KG1 (cell line): Measurements from ENCODE around the gene FAT2.

Experiments used
- DNase-seq: peaks from one replicate; lab custom pipeline; 2025; lab: John Stamatoyannopoulos, UW

Gene FAT2

DNA sequence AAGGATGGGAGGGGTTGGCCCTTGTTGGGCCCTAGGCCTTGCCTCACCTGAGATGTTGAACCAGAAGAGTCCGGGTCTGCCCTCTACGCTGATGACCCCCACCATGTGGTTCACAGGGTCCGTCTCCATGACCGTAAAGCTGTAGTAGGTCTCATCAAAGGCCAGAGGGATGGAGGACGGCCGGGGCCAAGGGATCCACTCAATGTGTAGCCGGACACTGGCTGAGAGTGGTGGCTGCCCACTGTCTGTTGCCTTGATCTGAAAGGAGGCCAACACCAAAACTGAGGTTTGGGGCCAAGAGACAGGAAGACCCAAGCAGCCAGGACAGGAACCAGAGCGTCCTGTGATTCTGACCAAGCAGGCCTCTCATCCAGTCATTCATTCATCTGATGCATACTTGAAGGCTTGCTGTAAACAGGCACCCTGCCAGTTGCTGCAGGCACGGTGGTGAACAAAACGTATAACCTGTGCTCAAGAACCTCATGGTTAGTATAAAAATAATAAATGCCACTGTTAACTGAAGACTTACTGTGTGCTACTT is 37.9 kb downstream of the FAT2 start:
- DNase-seq: no peak

DNA sequence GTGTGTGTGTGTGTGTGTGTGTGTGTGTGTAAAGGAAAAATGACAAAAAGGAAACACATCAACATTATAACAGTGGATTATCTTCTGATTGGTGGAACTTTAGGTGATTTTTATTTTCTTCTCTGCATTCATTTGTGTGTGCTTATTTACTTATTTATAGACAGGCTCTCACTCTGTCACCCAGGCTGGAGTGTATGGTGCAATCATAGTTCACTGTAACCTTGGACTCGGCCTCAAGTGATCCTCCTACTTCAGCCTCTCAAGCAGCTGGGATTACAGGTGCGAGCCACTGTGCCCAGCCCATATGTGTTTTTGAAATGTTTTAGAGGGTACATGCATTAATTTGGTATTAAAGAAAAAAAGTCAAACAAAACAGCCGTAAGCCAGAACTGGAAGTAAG is 39.1 kb downstream of the FAT2 start:
- DNase-seq: no peak

DNA sequence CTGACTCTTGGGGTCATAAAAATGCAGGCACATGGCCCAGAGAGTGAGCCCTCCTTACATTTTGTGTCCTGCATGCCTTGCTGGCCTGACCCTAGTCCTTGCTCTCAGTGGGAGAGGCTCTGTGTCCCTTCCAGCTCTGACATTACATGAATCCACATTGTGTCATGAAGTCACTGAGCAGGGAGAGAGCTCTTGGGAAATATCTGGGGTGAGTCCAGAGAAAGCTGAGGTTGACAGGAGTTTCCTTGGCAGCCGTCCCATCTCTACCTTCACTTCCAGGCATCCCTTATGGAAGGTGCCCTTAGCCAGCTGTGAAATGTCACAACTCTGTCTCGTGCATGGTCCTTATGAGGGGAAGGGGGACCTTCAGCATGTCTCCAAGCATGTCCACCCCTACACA is 41.0 kb downstream of the FAT2 start:
- DNase-seq: no peak

DNA sequence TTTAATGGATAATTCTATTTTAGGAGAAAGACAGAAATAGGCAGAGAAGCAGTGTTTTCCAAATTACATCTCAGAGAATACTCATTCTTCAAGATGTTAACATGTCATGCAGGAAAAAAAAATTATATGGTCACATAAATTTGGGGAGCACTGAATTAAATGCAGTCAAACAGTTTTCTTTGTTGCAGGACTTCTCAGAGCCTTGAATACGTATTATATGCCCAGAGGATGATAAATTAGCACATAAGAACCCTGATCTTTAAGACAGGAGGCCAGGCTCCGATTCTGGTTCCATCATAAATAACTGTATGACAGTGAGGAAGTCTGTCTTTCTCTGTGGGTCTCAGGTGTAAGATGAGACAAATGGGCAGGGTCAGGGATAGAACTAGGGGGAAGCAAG is 41.4 kb downstream of the FAT2 start:
- DNase-seq: no peak

DNA sequence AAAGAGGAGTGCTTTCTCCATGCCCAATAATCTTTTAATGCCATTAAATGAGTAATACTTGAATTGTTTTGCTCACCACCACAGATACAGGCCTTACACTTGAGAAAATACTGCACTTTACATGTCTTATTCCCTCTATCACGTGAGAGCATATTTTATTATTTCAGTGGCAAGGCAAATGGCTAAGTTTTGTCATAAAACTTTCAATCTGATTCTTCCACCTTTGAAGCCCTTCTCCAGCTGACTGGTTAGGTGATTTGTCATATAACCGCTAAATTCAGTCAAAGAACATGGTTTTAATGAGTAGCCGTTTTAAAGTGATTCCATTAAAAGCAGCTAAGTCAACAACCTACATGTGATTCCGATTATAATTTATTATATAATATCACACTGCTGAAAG is 43.8 kb downstream of the FAT2 start:
- no peak for DNase-seq

DNA sequence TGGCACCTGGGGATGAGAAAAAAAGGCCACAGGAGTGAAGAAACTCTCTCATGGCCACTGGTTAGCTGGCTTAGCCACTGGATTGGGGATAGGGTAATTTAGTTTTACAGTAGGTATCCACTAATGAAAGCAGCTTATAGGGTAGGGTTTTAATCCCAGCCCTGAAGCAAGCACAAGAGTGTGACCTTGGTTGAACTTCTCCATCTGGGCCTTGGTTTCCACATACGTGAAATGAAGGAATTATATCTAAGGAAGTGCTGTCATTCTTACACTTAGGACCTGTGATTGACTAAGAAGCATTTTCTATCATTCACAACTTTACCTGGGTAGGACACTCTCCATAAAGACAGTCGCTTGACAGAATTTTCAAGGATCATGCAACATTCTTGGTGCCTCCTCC is 49.6 kb downstream of the FAT2 start:
- DNase-seq: no peak
